SK-N-SH (cell line): ENCODE measurements around the gene AGPAT3. TPM values are rescaled to one million over a fixed set of nuclear protein-coding genes. Genes with fewer than 3 reads are reported as not detected.

Source experiments
- CTCF ChIA-PET: fragments of 300-600, 350-600 bp; formaldehyde crosslinking; extraction: SDS; loops from one replicate; lab custom pipeline; 2021; lab: Yijun Ruan, JAX
- POLR2A ChIA-PET: fragments of 350-600 bp; sonication (Branson Sonifier 250); formaldehyde crosslinking; extraction: SDS; loops from one replicate; lab custom pipeline; 2020; ENCODE audit warnings: antibody characterized with exemption, inconsistent platforms; lab: Yijun Ruan, JAX
- DNase-seq: peaks from one replicate; pipeline ENCODE4 v3.0.0; 2012
- H2AFZ ChIP-seq: fragments of 200-600 bp; sonication (generic); 2 replicates; pipeline ENCODE4 v1.8.1; 2016; ENCODE audit warnings: antibody characterized with exemption, mild to moderate bottlenecking, low read depth
- H3F3A ChIP-seq: fragments of 200-600 bp; sonication (generic); replicated peaks from 2 replicates; pipeline ENCODE3; 2016; ENCODE audit warnings: antibody characterized with exemption, mild to moderate bottlenecking; ENCODE audit not compliant: insufficient read depth
- H3K27ac ChIP-seq, 2 experiments: fragments of 200-500 bp in 1 of 2; fragments of 200-600 bp in 1 of 2; sonication (Bioruptor generic) in 1 of 2; sonication (generic), shearing (Covaris generic) in 1 of 2; 2 replicates each; pipeline versions ENCODE4 v1.5.1 to v1.6.1; 2014 to 2016; ENCODE audit warnings: low read depth in 2 of 2, inconsistent platforms in 1 of 2, low read length in 1 of 2, mild to moderate bottlenecking in 1 of 2, mixed read lengths in 1 of 2
- H3K27me3 ChIP-seq: fragments of 200-600 bp; sonication (generic), shearing (Covaris generic); 2 replicates; pipeline ENCODE4 v1.6.1; 2016; ENCODE audit warnings: mixed run types; ENCODE audit not compliant: insufficient read depth
- H3K36me3 ChIP-seq, 2 experiments: fragments of 200-500 bp in 1 of 2; fragments of 200-600 bp in 1 of 2; sonication (Bioruptor generic) in 1 of 2; sonication (generic) in 1 of 2; replicated peaks in 1 of 2; 2 replicates each; pipeline versions ENCODE3 to v1.5.1; 2014 to 2016; ENCODE audit warnings: low read length in 1 of 2, mild to moderate bottlenecking in 1 of 2; ENCODE audit not compliant: insufficient read depth in 2 of 2, control insufficient read depth in 1 of 2
- H3K4me1 ChIP-seq, 2 experiments: fragments of 200-500 bp in 1 of 2; fragments of 200-600 bp in 1 of 2; sonication (Bioruptor generic) in 1 of 2; sonication (generic), shearing (Covaris generic) in 1 of 2; 2 replicates each; pipeline versions ENCODE4 v1.5.1 to v1.6.1; 2014 to 2016; ENCODE audit warnings: low read depth in 1 of 2, low read length in 1 of 2, mixed run types in 1 of 2; ENCODE audit not compliant: insufficient read depth in 2 of 2, control insufficient read depth in 1 of 2
- H3K4me2 ChIP-seq: fragments of 200-600 bp; sonication (generic), shearing (Covaris generic); 2 replicates; pipeline ENCODE4 v1.6.1; 2017; ENCODE audit warnings: mixed run types
- H3K4me3 ChIP-seq, 2 experiments: fragments of 200-500 bp in 1 of 2; fragments of 200-600 bp in 1 of 2; sonication (Bioruptor generic) in 1 of 2; sonication (generic), shearing (Covaris generic) in 1 of 2; 2 replicates each; pipeline versions ENCODE4 v1.5.1 to v1.8.1; 2014 to 2016; ENCODE audit warnings: low read depth in 2 of 2, inconsistent platforms in 1 of 2, low read length in 1 of 2, mild to moderate bottlenecking in 1 of 2, mixed read lengths in 1 of 2, moderate library complexity in 1 of 2
- H3K79me2 ChIP-seq: fragments of 200-600 bp; sonication (generic); 2 replicates; pipeline ENCODE4 v1.8.1; 2017; ENCODE audit warnings: mild to moderate bottlenecking; ENCODE audit not compliant: insufficient read depth
- H3K9ac ChIP-seq: fragments of 200-600 bp; sonication (generic); 2 replicates; pipeline ENCODE4 v1.6.1; 2017; ENCODE audit warnings: mixed run types
- H3K9me2 ChIP-seq: fragments of 200-600 bp; sonication (generic); 2 replicates; pipeline ENCODE4 v1.6.1; 2017; ENCODE audit warnings: mixed run types
- H3K9me3 ChIP-seq: fragments of 200-600 bp; sonication (generic); 2 replicates; pipeline ENCODE4 v1.6.1; 2017; ENCODE audit warnings: mixed run types, mild to moderate bottlenecking, moderate library complexity
- H4K20me1 ChIP-seq: fragments of 200-600 bp; sonication (generic); 2 replicates; pipeline ENCODE4 v1.6.1; 2017; ENCODE audit warnings: mild to moderate bottlenecking, mixed run types; ENCODE audit not compliant: insufficient read depth
- CTCF ChIP-seq: fragments of 200-600 bp; sonication (generic); IDR thresholded peaks from 2 replicates; pipeline ENCODE4 v1.6.1; 2017; ENCODE audit warnings: antibody characterized with exemption, mild to moderate bottlenecking, moderate library complexity
- EP300 ChIP-seq, 2 experiments: IDR thresholded peaks; 2 replicates each; pipeline versions ENCODE4 v1.4.0 to v1.6.1; 2012; ENCODE audit warnings: borderline replicate concordance in 1 of 2, low read depth in 1 of 2, low read length in 1 of 2
- EZH2phosphoT487 ChIP-seq: fragments of 200-600 bp; sonication (generic); IDR thresholded peaks from 2 replicates; pipeline ENCODE4 v1.6.1; 2017; ENCODE audit warnings: low read depth, mixed run types, mild to moderate bottlenecking, antibody characterized with exemption, moderate library complexity, borderline replicate concordance
- FOSL2 ChIP-seq: IDR thresholded peaks from 2 replicates; pipeline ENCODE4 v1.4.0; 2012; ENCODE audit warnings: low read depth, mild to moderate bottlenecking, moderate library complexity, borderline replicate concordance
- FOXM1 ChIP-seq: IDR thresholded peaks from 2 replicates; pipeline ENCODE4 v1.4.0; 2012; ENCODE audit warnings: low read depth, mild to moderate bottlenecking
- GABPA ChIP-seq: IDR thresholded peaks from 2 replicates; pipeline ENCODE4 v1.4.0; 2012; ENCODE audit warnings: low read depth, mild to moderate bottlenecking
- GATA2 ChIP-seq: sonication (generic); formaldehyde crosslinking; IDR thresholded peaks from 2 replicates; pipeline ENCODE4 v1.5.0; 2020; ENCODE audit warnings: mild to moderate bottlenecking, missing genetic modification reagents
- IRF3 ChIP-seq: fragments of 150-350 bp; IDR thresholded peaks from 2 replicates; pipeline ENCODE4 v1.6.1; 2016; ENCODE audit warnings: mild to moderate bottlenecking, low read depth, low read length
- MEF2A ChIP-seq: IDR thresholded peaks from 2 replicates; pipeline ENCODE4 v1.4.0; 2012; ENCODE audit warnings: low read depth, borderline replicate concordance
- MXI1 ChIP-seq: IDR thresholded peaks from 2 replicates; pipeline ENCODE4 v1.6.1; 2012; ENCODE audit warnings: mild to moderate bottlenecking, low read depth, low read length, improper control_type of control experiment
- NRF1 ChIP-seq: IDR thresholded peaks from 2 replicates; pipeline ENCODE4 v1.6.1; 2012; ENCODE audit warnings: low read depth, mild to moderate bottlenecking, low read length
- RAD21 ChIP-seq: IDR thresholded peaks from 2 replicates; pipeline ENCODE4 v1.6.1; 2012; ENCODE audit warnings: mild to moderate bottlenecking, low read length
- RCOR1 ChIP-seq: fragments of 150-350 bp; IDR thresholded peaks from 2 replicates; pipeline ENCODE4 v1.6.1; 2017; ENCODE audit warnings: antibody characterized with exemption, low read length
- SMC3 ChIP-seq: IDR thresholded peaks from 2 replicates; pipeline ENCODE4 v1.6.1; 2012; ENCODE audit warnings: low read depth, low read length, improper control_type of control experiment
- TAF1 ChIP-seq: IDR thresholded peaks from 2 replicates; pipeline ENCODE4 v1.6.1; 2012; ENCODE audit warnings: low read depth, mild to moderate bottlenecking, low read length, moderate library complexity, borderline replicate concordance
- YY1 ChIP-seq: IDR thresholded peaks from 2 replicates; pipeline ENCODE4 v1.4.0; 2012; ENCODE audit warnings: low read depth, mild to moderate bottlenecking
- WGBS: methylation state at CpG from one replicate; pipeline ENCODE4 v1.1.6; 2017; ENCODE audit warnings: low lambda C conversion rate; 5-methylcytosine and 5-hydroxymethylcytosine counted together
- polyA plus RNA-seq, 3 experiments: library from polyadenylated mRNA; depleted of rRNA; stranded (reverse); fragments of >200 nt; gene quantifications; 2 replicates each; pipeline ENCODE4 v1.2.3, GENCODE V29; 2012
- TF ChIP-seq, protein P1 (sequence below): IDR thresholded peaks from 2 replicates; pipeline ENCODE4 v1.4.0; 2012; ENCODE audit warnings: low read depth
- TF ChIP-seq, protein P2 (sequence below): fragments of 150-350 bp; IDR thresholded peaks from 2 replicates; pipeline ENCODE4 v1.6.1; 2017; ENCODE audit warnings: antibody characterized with exemption, low read length, low read depth, borderline replicate concordance
- TF ChIP-seq, protein P3 (sequence below): IDR thresholded peaks from 2 replicates; pipeline ENCODE4 v1.4.0; 2012; ENCODE audit warnings: low read depth, borderline replicate concordance

Gene AGPAT3
- polyA plus RNA-seq, 1 of the 3 experiments (the other 2 are of a cell fraction): 35.3 TPM

GRCh38 chr21:43934716-43935705 is 70.0 kb downstream of the AGPAT3 start:
- Histone ChIP-seq H3K9me3 (no peaks in the 10 kb centered on the region), H3K27me3 (no peaks in the 10 kb centered on the region), H3K4me2 (no peak overlapping the region), H3K36me3 (peaks cover 0 to 5% of the 10 kb centered on the region in 2 experiments), H3K4me1 (no peaks in the 10 kb centered on the region; a peak in 1 of 4 replicates), H3F3A (no peaks in the 10 kb centered on the region), H3K9me2 (no peaks in the 10 kb centered on the region), H4K20me1 (peaks cover 20% of the 10 kb centered on the region; the same call in 1 of the 2 replicates), H3K4me3 (no peak overlapping the region), H3K27ac (no peak overlapping the region), H3K79me2 (peaks cover 20% of the 10 kb centered on the region; the same call in 1 of the 2 replicates), H2AFZ (no peak overlapping the region), H3K9ac (no peak overlapping the region)
- POLR2A ChIA-PET: no interaction called here
- TF ChIP-seq MXI1: no peak
- no peak for TF ChIP-seq GATA2 (CRISPR knock-in tag)
- no peak for TF ChIP-seq NRF1
- no peak for TF ChIP-seq FOSL2
- TF ChIP-seq, protein P1, sequence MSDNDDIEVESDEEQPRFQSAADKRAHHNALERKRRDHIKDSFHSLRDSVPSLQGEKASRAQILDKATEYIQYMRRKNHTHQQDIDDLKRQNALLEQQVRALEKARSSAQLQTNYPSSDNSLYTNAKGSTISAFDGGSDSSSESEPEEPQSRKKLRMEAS: no peak
- no peak for TF ChIP-seq FOXM1
- no peak for TF ChIP-seq YY1
- TF ChIP-seq SMC3: no peak
- no peak for TF ChIP-seq MEF2A
- TF ChIP-seq GABPA: no peak
- TF ChIP-seq TAF1: no peak
- TF ChIP-seq CTCF: no peak
- TF ChIP-seq, protein P2, sequence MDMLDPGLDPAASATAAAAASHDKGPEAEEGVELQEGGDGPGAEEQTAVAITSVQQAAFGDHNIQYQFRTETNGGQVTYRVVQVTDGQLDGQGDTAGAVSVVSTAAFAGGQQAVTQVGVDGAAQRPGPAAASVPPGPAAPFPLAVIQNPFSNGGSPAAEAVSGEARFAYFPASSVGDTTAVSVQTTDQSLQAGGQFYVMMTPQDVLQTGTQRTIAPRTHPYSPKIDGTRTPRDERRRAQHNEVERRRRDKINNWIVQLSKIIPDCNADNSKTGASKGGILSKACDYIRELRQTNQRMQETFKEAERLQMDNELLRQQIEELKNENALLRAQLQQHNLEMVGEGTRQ: no peak
- TF ChIP-seq, protein P3, sequence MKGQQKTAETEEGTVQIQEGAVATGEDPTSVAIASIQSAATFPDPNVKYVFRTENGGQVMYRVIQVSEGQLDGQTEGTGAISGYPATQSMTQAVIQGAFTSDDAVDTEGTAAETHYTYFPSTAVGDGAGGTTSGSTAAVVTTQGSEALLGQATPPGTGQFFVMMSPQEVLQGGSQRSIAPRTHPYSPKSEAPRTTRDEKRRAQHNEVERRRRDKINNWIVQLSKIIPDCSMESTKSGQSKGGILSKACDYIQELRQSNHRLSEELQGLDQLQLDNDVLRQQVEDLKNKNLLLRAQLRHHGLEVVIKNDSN: no peak
- TF ChIP-seq IRF3: no peak
- TF ChIP-seq RCOR1: no peak
- TF ChIP-seq EP300 (IDR thresholded peaks at IDR 0.05; ENCODE audit: borderline replicate concordance in 1 of 2, low read depth in 1 of 2, low read length in 1 of 2): no peak
- TF ChIP-seq EZH2phosphoT487: no peak
- no peak for TF ChIP-seq RAD21
- CTCF ChIA-PET: interaction anchor here (1.0 kb wide), 1 partner anchor 41 kb away, joined by 6 read pairs; no protein-coding TSS in a partner anchor
- DNase-seq: no peak
- WGBS: 95% methylated on average over 32 of the region's 41 CpGs
